MG63 (cell line): Measurements from ENCODE around the gene PRKG1. TPM values are rescaled to one million over a fixed set of nuclear protein-coding genes. Genes with fewer than 3 reads are reported as not detected.
A peak's percentile ranks its signal among the peaks of the same experiment; 100 is the strongest.
"Not testable (repeated sequence)": the region's sequence is repeated elsewhere in the genome, so short reads cannot be mapped to it uniquely, and the experiment has no call there.

Experiments used
- DNase-seq: peaks from one replicate; pipeline ENCODE4 v3.0.0-alpha.2; 2020
- H3K27me3 ChIP-seq: fragments of 250-450 bp; sonication (Bioruptor Pico); 2 replicates; pipeline ENCODE4 v1.5.1; 2020; ENCODE audit warnings: mild to moderate bottlenecking, moderate library complexity
- H3K36me3 ChIP-seq: fragments of 250-450 bp; sonication (Bioruptor Pico); 2 replicates; pipeline ENCODE4 v1.5.1; 2020; ENCODE audit warnings: mild to moderate bottlenecking, moderate library complexity
- H3K4me3 ChIP-seq: fragments of 250-450 bp; sonication (Bioruptor Pico); 2 replicates; pipeline ENCODE4 v1.5.1; 2020; ENCODE audit warnings: mild to moderate bottlenecking, moderate library complexity
- H3K9me3 ChIP-seq: fragments of 250-450 bp; sonication (Bioruptor Pico); 2 replicates; pipeline ENCODE4 v1.5.1; 2020; ENCODE audit warnings: mild to moderate bottlenecking, moderate library complexity
- total RNA-seq: library from RNA; depleted of rRNA; stranded (reverse); fragments of >200 nt; shearing (Covaris generic); gene quantifications from 2 replicates; pipeline ENCODE4 v1.2.3, GENCODE V29; 2014; ENCODE audit warnings: low replicate concordance

The PRKG1 gene
- total RNA-seq, 1 experiment from 2014 or later, result 3.9 TPM

DNA sequence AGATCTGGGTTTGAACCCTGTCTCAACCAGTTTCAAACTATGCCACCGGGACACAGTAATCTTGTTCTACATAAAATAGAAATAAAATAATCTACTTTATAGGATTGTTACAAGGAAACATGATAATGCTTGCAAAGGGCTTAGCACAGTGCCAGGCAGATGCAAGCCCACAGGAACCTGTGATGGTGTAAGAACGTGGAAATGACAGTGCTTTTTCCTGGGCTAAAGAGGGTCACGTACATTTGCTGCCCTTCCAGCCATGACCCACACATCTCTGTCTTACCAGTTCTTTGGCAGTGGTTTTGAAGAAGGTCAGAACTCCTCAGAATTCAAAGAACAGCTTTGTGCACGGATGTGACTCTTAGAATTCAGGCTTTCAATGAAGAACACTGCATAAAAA, 342.2 kb downstream of the PRKG1 start:
- H3K4me3 ChIP-seq, result no peak overlapping the region
- DNase-seq, result no peak

DNA sequence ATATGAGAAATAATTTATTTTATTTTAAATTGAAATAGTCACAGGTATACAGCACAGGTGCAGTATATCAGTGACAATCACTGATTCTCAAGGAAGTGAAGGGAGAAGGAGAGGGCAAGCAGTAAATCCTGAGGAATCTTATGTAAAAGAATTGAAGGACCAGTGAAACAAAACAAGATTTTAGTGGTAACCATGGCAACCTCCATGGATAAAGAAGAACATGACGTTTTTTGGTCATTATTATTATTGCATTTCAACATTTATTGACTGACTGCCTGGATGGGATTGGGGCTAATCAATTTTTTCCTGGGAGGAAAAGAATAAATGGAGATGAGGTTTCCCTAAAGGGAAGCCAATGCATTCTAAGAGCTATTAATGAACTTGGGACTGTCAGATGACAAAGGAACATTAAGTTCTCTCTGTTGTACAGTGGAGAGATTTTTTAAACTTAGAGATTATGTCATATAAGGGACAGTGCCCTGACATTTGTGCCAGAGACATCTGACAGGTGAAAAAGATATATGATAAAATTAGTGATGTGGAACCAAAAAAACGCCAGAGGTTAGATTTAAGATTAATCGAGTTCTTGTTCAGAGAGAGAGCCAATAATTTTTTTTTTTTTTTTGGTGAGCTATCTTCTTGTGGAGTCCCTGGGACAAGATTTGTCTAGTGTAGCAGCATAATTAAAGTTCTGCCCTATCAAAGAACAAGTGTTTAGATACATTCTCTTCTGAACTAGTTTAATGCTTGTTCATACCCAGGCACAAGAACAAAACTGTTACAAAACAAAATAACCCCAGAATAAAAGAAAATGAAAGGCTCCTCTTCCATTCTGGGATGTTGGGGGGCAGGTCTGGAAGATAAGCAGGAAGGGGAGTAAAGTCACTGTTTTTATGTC, 345.2 kb downstream of the PRKG1 start:
- Histone ChIP-seq H3K36me3 (no peaks in the 10 kb centered on the region), H3K27me3 (no peaks in the 10 kb centered on the region), H3K4me3 (no peak overlapping the region), H3K9me3 (no peaks in the 10 kb centered on the region)
- no peak for DNase-seq

More for the DNA sequence above, 342.2 kb downstream of the PRKG1 start:
- Histone ChIP-seq H3K36me3 (no peaks in the 10 kb centered on the region), H3K9me3 (no peaks in the 10 kb centered on the region), H3K27me3 (no peaks in the 10 kb centered on the region)

DNA sequence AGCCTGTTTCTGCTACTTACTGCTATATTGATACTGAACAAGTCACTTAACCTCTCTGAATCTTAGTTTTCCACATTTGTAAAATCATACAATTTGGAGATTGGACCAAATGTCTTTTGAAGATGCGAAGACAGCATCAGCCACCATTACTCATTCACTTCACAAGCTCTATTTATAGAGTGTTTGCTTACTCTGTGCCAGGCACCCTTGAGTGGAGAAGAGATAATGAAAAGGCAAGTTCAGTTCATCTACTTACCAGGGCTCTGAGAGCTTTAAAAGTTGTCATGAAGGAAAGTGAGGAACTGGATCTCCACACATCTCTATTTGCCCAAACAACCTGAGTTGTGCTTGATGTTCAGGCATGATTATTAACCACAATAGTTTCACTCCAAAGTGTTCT, 347.6 kb downstream of the PRKG1 start:
- H3K27me3 ChIP-seq, result no peaks in the 10 kb centered on the region
- no peaks in the 10 kb centered on the region for H3K36me3 ChIP-seq
- no peaks in the 10 kb centered on the region for H3K9me3 ChIP-seq
- no peak for DNase-seq
- no peak overlapping the region for H3K4me3 ChIP-seq

- H3K4me3 ChIP-seq, result no peak overlapping the region
- H3K27me3 ChIP-seq, result no peaks in the 10 kb centered on the region
- H3K36me3 ChIP-seq, result no peaks in the 10 kb centered on the region
- H3K9me3 ChIP-seq, result no peaks in the 10 kb centered on the region
- DNase-seq, result peak; percentile 9
Observed at GRCh38 chr10:51422311-51423120, 348.2 kb downstream of the PRKG1 start.

DNA sequence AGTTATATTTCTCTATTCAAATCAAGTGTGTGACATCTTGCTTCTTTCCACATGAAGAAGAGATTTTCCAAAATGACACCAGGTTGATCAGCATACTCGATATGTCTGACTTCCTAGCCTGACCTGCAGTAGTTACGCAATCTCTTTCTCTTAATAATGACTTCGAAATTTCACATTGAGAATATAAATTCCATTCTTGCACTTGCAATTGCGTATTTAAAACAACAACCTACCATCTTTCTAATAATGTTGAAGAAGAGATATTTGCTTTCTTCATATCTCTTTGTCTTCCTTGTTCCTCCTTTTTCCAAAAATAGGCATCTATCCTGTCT, 348.8 kb downstream of the PRKG1 start:
- DNase-seq, result no peak
- Histone ChIP-seq H3K27me3 (no peaks in the 10 kb centered on the region), H3K36me3 (no peaks in the 10 kb centered on the region), H3K4me3 (no peak overlapping the region), H3K9me3 (no peaks in the 10 kb centered on the region)

DNA sequence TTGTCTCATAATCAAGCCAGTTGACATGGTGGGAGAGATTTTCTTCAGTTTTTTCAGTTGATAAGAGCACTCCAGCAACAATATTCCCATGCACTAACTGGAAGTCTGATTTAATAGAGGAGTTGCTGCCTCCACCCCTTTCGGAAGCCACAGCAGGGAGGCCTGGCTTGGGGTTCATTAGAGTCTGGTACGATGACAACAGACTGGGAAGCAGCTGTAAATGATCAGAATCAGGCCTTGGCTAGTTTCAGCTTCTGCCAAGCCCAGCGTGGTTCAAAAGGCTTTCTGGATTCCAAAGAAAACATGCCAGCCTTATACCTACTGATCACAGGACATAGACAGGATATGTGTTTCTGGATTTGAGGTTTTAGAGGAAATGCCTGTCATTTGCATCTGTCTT, 351.1 kb downstream of the PRKG1 start:
- Histone ChIP-seq H3K27me3 (no peaks in the 10 kb centered on the region), H3K36me3 (no peaks in the 10 kb centered on the region), H3K9me3 (no peaks in the 10 kb centered on the region), H3K4me3 (no peak overlapping the region)
- DNase-seq, result peak; percentile 52

GRCh38 chr10:51427758-51428157, 353.5 kb downstream of the PRKG1 start:
- no peaks in the 10 kb centered on the region for H3K36me3 ChIP-seq
- no peaks in the 10 kb centered on the region for H3K9me3 ChIP-seq
- DNase-seq, result no peak
- no peak overlapping the region for H3K4me3 ChIP-seq
- H3K27me3 ChIP-seq, result no peaks in the 10 kb centered on the region

GRCh38 chr10:51430506-51430905, 356.2 kb downstream of the PRKG1 start:
- H3K27me3 ChIP-seq, result no peaks in the 10 kb centered on the region
- no peak for DNase-seq
- no peaks in the 10 kb centered on the region for H3K9me3 ChIP-seq
- no peaks in the 10 kb centered on the region for H3K36me3 ChIP-seq
- H3K4me3 ChIP-seq, result no peak overlapping the region

DNA sequence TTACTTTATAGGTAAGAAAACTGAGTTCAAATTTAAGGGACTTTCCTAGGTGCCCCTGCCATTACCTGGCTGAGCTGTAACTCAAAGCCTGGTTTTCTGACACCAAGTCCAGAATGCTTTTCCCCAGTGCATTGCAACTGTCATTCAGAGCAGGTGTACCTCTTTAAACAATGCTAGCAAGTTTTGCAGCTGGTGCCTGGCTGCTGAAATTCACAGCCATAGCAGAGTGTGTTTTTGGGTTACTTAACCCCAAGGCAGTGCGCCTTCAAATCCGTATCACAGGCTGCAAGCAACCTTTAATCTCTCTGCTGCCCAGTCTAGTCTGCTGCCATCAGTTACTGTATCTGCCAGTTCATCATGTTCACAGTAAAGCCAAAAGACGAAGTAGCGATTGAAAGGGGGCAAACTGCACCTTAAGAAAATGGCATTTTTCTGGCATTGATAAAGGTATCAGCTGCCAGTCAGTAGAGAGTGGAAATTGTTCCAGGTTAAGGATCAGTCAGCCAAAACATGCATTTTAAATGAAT, 359.7 kb downstream of the PRKG1 start:
- no peak for DNase-seq
- Histone ChIP-seq H3K36me3 (no peaks in the 10 kb centered on the region), H3K9me3 (no peaks in the 10 kb centered on the region), H3K27me3 (no peaks in the 10 kb centered on the region), H3K4me3 (no peak overlapping the region)

- Histone ChIP-seq H3K27me3 (no peaks in the 10 kb centered on the region), H3K36me3 (no peaks in the 10 kb centered on the region), H3K9me3 (no peaks in the 10 kb centered on the region), H3K4me3 (no peak overlapping the region)
- no peak for DNase-seq
Observed at GRCh38 chr10:51436805-51437204, 362.5 kb downstream of the PRKG1 start.

- H3K27me3 ChIP-seq, result no peaks in the 10 kb centered on the region
- no peaks in the 10 kb centered on the region for H3K36me3 ChIP-seq
- DNase-seq, result no peak
- no peaks in the 10 kb centered on the region for H3K9me3 ChIP-seq
- H3K4me3 ChIP-seq, result no peak overlapping the region
Observed at GRCh38 chr10:51439645-51440044, 365.4 kb downstream of the PRKG1 start.

- Histone ChIP-seq H3K9me3 (no peaks in the 10 kb centered on the region), H3K27me3 (no peaks in the 10 kb centered on the region), H3K36me3 (no peaks in the 10 kb centered on the region), H3K4me3 (no peak overlapping the region)
- DNase-seq, result no peak
Observed at GRCh38 chr10:51445588-51445987, 371.3 kb downstream of the PRKG1 start.

- Histone ChIP-seq H3K36me3 (no peaks in the 10 kb centered on the region), H3K27me3 (no peaks in the 10 kb centered on the region), H3K9me3 (no peaks in the 10 kb centered on the region), H3K4me3 (no peak overlapping the region)
- DNase-seq, result no peak
Observed at GRCh38 chr10:51447119-51447518, 372.8 kb downstream of the PRKG1 start.

- H3K9me3 ChIP-seq, H3K4me3 ChIP-seq, H3K36me3 ChIP-seq, H3K27me3 ChIP-seq, DNase-seq: not testable (repeated sequence)
Observed at GRCh38 chr10:51455762-51456161, 381.5 kb downstream of the PRKG1 start.

- no peak overlapping the region for H3K4me3 ChIP-seq
- H3K36me3 ChIP-seq, result no peaks in the 10 kb centered on the region
- DNase-seq, result no peak
- H3K27me3 ChIP-seq, result no peaks in the 10 kb centered on the region
- no peaks in the 10 kb centered on the region for H3K9me3 ChIP-seq
Observed at GRCh38 chr10:51459476-51459875, 385.2 kb downstream of the PRKG1 start.

GRCh38 chr10:51462076-51462779, 387.9 kb downstream of the PRKG1 start:
- Histone ChIP-seq H3K36me3 (no peaks in the 10 kb centered on the region), H3K9me3 (no peaks in the 10 kb centered on the region), H3K4me3 (no peak overlapping the region), H3K27me3 (no peaks in the 10 kb centered on the region)
- DNase-seq, result no peak

GRCh38 chr10:51468424-51468823, 394.1 kb downstream of the PRKG1 start:
- Histone ChIP-seq H3K4me3 (no peak overlapping the region), H3K36me3 (no peaks in the 10 kb centered on the region), H3K9me3 (no peaks in the 10 kb centered on the region), H3K27me3 (no peaks in the 10 kb centered on the region)
- DNase-seq, result no peak
